GM12878 (cell line): ENCODE measurements around the gene PREX1. TPM values are rescaled to one million over a fixed set of nuclear protein-coding genes. Genes with fewer than 3 reads are reported as not detected.

Experiments used
- ATAC-seq: fragments of 200-7000 bp; cut with Tn5 transposase; 3 replicates; pipeline ENCODE4 v1.9.1; 2020; ENCODE audit warnings: mild to moderate bottlenecking, moderate library complexity
- BruUV-seq: library from RNA; stranded (reverse); fragments of 400-500 nt; replicated peaks from 2 replicates; lab custom pipeline; 2021; lab: Mats Ljungman, UMichigan
- CTCF ChIA-PET: fragments of 300-600 bp; sonication (Branson Sonifier 250); formaldehyde crosslinking; extraction: SDS; loops from one replicate; lab custom pipeline; 2021; ENCODE audit warnings: inconsistent platforms; lab: Yijun Ruan, JAX
- POLR2A ChIA-PET: fragments of 350-600 bp; formaldehyde crosslinking; extraction: SDS; loops from one replicate; lab custom pipeline; 2021; ENCODE audit warnings: inconsistent platforms; lab: Charles Lee
- RAD21 ChIA-PET: fragments of 300-600 bp; sonication (Branson Sonifier 250); formaldehyde crosslinking; loops from one replicate; lab custom pipeline; 2023; ENCODE audit warnings: antibody characterized with exemption; ENCODE audit not compliant: unreplicated experiment; lab: Charles Lee
- SMC1A ChIA-PET: fragments of 300-600 bp; sonication (Branson Sonifier 250); formaldehyde crosslinking; loops from one replicate; lab custom pipeline; 2023; ENCODE audit not compliant: unreplicated experiment, uncharacterized antibody; lab: Charles Lee
- DNase-seq: peaks from one replicate; pipeline ENCODE4 v3.0.0-alpha.2; 2011; ENCODE audit warnings: low read depth, low spot score
- FAIRE-seq: peaks from 3 replicates; lab custom pipeline; 2011; peaks lifted over from hg19 to GRCh38; lab: Jason Lieb, UNC
- H2AFZ ChIP-seq: 2 replicates; pipeline ENCODE4 v1.6.0; 2011; ENCODE audit warnings: low read depth, low read length, control low read depth; ENCODE audit not compliant: control insufficient read depth
- H3K27ac ChIP-seq: 2 replicates; pipeline ENCODE4 v1.5.1; 2011; ENCODE audit warnings: control low read depth; ENCODE audit not compliant: control insufficient read depth, insufficient read depth
- H3K27me3 ChIP-seq, 2 experiments: replicated peaks in 1 of 2; 2 replicates each; pipeline versions ENCODE4 v1.6.0 to v1.6.1; 2011; ENCODE audit warnings: low read length in 1 of 2; ENCODE audit not compliant: control insufficient read depth in 2 of 2, insufficient read depth in 2 of 2
- H3K36me3 ChIP-seq, 2 experiments: 2 replicates each; pipeline ENCODE4 v1.5.1; 2011; ENCODE audit warnings: low read length in 1 of 2; ENCODE audit not compliant: control insufficient read depth in 2 of 2, insufficient read depth in 2 of 2
- H3K4me1 ChIP-seq: 2 replicates; pipeline ENCODE4 v1.6.1; 2011; ENCODE audit warnings: mild to moderate bottlenecking, low read length, moderate library complexity, mixed read lengths; ENCODE audit not compliant: control insufficient read depth, insufficient read depth
- H3K4me2 ChIP-seq: 2 replicates; pipeline ENCODE4 v1.6.0; 2011; ENCODE audit warnings: control low read depth; ENCODE audit not compliant: control insufficient read depth, insufficient read depth
- H3K4me3 ChIP-seq: fragments of 200-600 bp; sonication (generic); 2 replicates; pipeline ENCODE4 v1.5.1; 2016
- H3K79me2 ChIP-seq: 2 replicates; pipeline ENCODE4 v1.6.0; 2011; ENCODE audit warnings: low read length; ENCODE audit not compliant: control insufficient read depth, insufficient read depth
- H3K9ac ChIP-seq: 2 replicates; pipeline ENCODE4 v1.8.0; 2011; ENCODE audit warnings: low read length, control low read depth, mixed read lengths; ENCODE audit not compliant: control insufficient read depth, insufficient read depth
- H3K9me3 ChIP-seq: replicated peaks from 3 replicates; pipeline ENCODE4 v1.5.1; 2011; ENCODE audit warnings: mild to moderate bottlenecking, low read length; ENCODE audit not compliant: control insufficient read depth, insufficient read depth
- H4K20me1 ChIP-seq: 2 replicates; pipeline ENCODE4 v1.6.0; 2011; ENCODE audit not compliant: control insufficient read depth, insufficient read depth
- BHLHE40 ChIP-seq, 2 experiments: fragments of 450-650 bp in 1 of 2; IDR thresholded peaks; 2 replicates each; pipeline ENCODE4 v1.6.1; 2011 to 2017; ENCODE audit warnings: low read depth in 2 of 2, borderline replicate concordance in 1 of 2, improper control_type of control experiment in 1 of 2, low read length in 1 of 2, mild to moderate bottlenecking in 1 of 2
- CBX5 ChIP-seq: sonication (generic); IDR thresholded peaks from 2 replicates; pipeline ENCODE4 v1.6.1; 2016; ENCODE audit warnings: low read depth, moderate library complexity, mild to moderate bottlenecking, inconsistent platforms
- EED ChIP-seq: sonication (generic); IDR thresholded peaks from 2 replicates; pipeline ENCODE4 v1.6.1; 2016; ENCODE audit warnings: antibody characterized with exemption, low read depth
- HCFC1 ChIP-seq: fragments of 150-350 bp; IDR thresholded peaks from 2 replicates; pipeline ENCODE4 v1.6.1; 2014; ENCODE audit warnings: low read length
- JUND ChIP-seq: IDR thresholded peaks from 2 replicates; pipeline ENCODE4 v1.6.1; 2012; ENCODE audit warnings: low read depth, mild to moderate bottlenecking, low read length, improper control_type of control experiment, moderate library complexity
- POLR2AphosphoS5 ChIP-seq: IDR thresholded peaks from 2 replicates; pipeline ENCODE4 v1.6.1; 2011; ENCODE audit warnings: mild to moderate bottlenecking, low read length, inconsistent platforms
- SREBF1 ChIP-seq: IDR thresholded peaks from 2 replicates; pipeline ENCODE4 v1.6.1; 2012; ENCODE audit warnings: mild to moderate bottlenecking, low read length
- WRNIP1 ChIP-seq: IDR thresholded peaks from 2 replicates; pipeline ENCODE4 v1.6.1; 2011; ENCODE audit warnings: low read depth, low read length, improper control_type of control experiment, borderline replicate concordance
- WGBS: methylation state at CpG from one replicate; pipeline ENCODE4 v1.1.6; 2016; ENCODE audit warnings: low lambda C conversion rate; ENCODE audit not compliant: insufficient replicate concordance, insufficient coverage; ENCODE audit errors: missing lambda C conversion rate; 5-methylcytosine and 5-hydroxymethylcytosine counted together
- in situ Hi-C: fragments of 300-500 bp; cut with MboI; formaldehyde crosslinking; loops from 9 replicates; pipeline ENCODE4 v1.14.3; 2018; ENCODE audit warnings: mixed read lengths
- intact Hi-C: fragments of 100-400 bp; cut with micrococcal nuclease; formaldehyde crosslinking; loops from one replicate; pipeline ENCODE4 v1.14.2; 2022; ENCODE audit not compliant: unreplicated experiment
- polyA plus RNA-seq, 11 experiments: library from polyadenylated mRNA; depleted of rRNA in 4 of 11; unstranded in 6 of 11; stranded (reverse) in 5 of 11; fragments of >200 nt; fragmentation: Nextera tagmentation in 4 of 11; fragmentation: Illumina TruSeq in 1 of 11; extraction: Ambion mirVana in 4 of 11; extraction: Trizol in 1 of 11; gene quantifications; 1 replicate in 1 of 11; 2 replicates in 10 of 11; pipeline versions ENCODE4 v1.2.1 to v1.2.3, GENCODE V29; 2011 to 2016; ENCODE audit warnings: inconsistent platforms in 2 of 11, missing spikeins in 2 of 11, low read depth in 1 of 11
- total RNA-seq, 4 experiments: library from RNA; depleted of rRNA in 3 of 4; stranded (reverse); fragments of >200 nt in 3 of 4; fragmentation: Illumina TruSeq in 1 of 4; extraction: Trizol in 1 of 4; gene quantifications; 2 replicates each; pipeline versions ENCODE4 v1.2.1 to v1.2.3, GENCODE V29; 2013 to 2021
- TF ChIP-seq, protein P1 (sequence below): fragments of 150-350 bp; IDR thresholded peaks from 2 replicates; pipeline ENCODE4 v1.6.1; 2016; ENCODE audit warnings: low read depth, low read length
- TF ChIP-seq, protein P2 (sequence below): IDR thresholded peaks from 2 replicates; pipeline ENCODE4 v1.6.1; 2011; ENCODE audit warnings: borderline replicate concordance, low read depth, mild to moderate bottlenecking, moderate library complexity, mixed read lengths, low read length; ENCODE audit not compliant: insufficient read depth; ENCODE audit errors: extremely low read length

PREX1 gene
- total and polyA plus RNA-seq, 10 of the 15 experiments (the other 5 are each of a cell fraction or from before 2014, with no cell fraction given), result 2.6 to 114 (median 38.9) TPM

DNA sequence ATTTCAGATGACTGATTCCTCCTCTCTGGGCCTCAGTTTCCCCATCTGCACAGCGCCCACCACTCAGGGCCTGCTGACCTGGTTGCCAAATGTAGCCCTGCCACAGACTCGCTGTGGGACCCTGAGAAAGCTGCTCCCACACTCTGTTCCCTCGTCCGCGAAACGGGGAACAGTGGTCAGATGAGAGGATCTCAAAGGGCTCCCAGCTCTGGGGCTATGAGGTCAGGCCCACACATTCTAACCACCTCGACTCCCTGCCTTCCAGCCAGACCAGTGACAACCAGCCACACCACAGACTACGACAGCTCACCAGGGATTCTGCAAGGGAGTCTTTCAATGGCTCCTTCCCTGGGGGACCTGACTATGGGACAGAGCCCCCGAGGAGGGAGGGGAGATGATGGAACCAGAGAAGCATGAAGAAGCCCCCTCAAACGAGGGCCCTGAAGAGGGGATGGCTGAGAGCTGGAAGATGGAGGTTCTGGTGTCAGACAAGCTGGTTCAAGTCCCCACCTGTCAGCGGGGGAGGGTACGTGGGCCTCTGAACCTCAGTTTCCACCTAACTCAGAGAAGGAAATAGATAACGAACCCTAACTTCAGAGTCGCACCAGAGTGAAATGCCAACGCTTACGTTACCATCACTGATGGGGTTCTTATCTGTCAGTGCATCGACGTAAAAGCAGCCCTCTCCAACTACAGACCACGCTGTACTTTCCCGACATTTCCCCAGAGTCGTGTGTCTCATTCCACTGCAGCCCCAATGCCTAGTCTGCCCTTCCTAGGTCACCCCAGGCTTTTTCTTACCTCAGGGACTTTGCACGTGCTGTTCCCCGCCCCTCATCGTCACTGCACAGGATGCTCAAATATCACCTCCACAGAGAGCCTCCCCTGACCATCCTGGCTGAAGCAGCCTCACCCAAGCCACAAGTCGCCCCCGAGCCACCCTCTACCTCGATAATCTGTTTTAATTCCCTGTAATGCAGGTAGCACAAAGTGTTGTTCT, 60.5 kb downstream of the PREX1 start:
- no peak for DNase-seq
- WGBS, result 49% methylated on average over 27 of the region's 27 CpGs

DNA sequence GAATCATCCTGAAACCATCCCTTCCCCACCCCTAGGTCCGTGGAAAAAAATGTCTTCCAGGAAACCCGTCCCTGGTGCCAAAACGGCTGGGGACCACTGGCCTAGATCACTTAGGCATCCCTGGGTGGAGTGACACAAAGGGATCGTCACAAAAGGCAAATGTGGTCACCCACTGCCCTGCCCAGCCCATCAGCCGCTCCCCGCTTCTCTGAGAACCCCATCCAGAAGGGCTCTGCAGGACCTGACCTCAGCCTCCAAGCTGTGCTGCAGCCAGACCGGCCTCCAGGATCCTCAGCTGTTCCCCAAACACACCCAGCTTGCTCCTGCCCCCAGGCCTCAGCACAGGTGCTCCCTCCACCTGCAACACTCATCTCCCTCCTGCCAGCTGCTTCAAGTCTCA, 61.6 kb downstream of the PREX1 start:
- ChIA-PET SMC1A (interaction anchor here (1.0 to 1.5 kb wide), 2 partner anchors 13 to 30 kb away, joined by 3 read pairs; no protein-coding TSS in a partner anchor), CTCF (interaction anchor here (1.6 kb wide), 1 partner anchor 108 kb away, joined by 4 read pairs; no protein-coding TSS in a partner anchor), RAD21 (interaction anchor here (1.3 kb wide), 1 partner anchor 21 kb away, joined by 3 read pairs; no protein-coding TSS in a partner anchor), POLR2A (interaction anchor here (0.6 kb wide), 1 partner anchor 21 kb away, joined by 3 read pairs; no protein-coding TSS in a partner anchor)
- FAIRE-seq (no peak), ATAC-seq (no peak), DNase-seq (no peak)
- in situ Hi-C loops (no loop called here), intact Hi-C loops (no loop called here)
- no peak overlapping the region for H3K4me2 ChIP-seq
- H3K79me2 ChIP-seq, result peaks cover 92% of the 10 kb centered on the region
- H3K4me3 ChIP-seq, result no peak overlapping the region
- peaks cover 8 to 13% of the 10 kb centered on the region in 2 experiments; a peak in 3 of 4 replicates for H3K36me3 ChIP-seq
- no peaks in the 10 kb centered on the region for H3K27me3 ChIP-seq
- BruUV-seq, result no TSS peak
- no peaks in the 10 kb centered on the region; the same call in 1 of the 2 replicates for H4K20me1 ChIP-seq
- no peak overlapping the region for H3K9ac ChIP-seq
- WGBS, result 57% methylated on average over 7 of the region's 7 CpGs
- H3K4me1 ChIP-seq, result peaks cover 40% of the 10 kb centered on the region
- no peak overlapping the region for H2AFZ ChIP-seq
- H3K27ac ChIP-seq, result no peak overlapping the region
- H3K9me3 ChIP-seq, result no peaks in the 10 kb centered on the region; the same call in 2 of the 3 replicates
- TF ChIP-seq, protein P1, sequence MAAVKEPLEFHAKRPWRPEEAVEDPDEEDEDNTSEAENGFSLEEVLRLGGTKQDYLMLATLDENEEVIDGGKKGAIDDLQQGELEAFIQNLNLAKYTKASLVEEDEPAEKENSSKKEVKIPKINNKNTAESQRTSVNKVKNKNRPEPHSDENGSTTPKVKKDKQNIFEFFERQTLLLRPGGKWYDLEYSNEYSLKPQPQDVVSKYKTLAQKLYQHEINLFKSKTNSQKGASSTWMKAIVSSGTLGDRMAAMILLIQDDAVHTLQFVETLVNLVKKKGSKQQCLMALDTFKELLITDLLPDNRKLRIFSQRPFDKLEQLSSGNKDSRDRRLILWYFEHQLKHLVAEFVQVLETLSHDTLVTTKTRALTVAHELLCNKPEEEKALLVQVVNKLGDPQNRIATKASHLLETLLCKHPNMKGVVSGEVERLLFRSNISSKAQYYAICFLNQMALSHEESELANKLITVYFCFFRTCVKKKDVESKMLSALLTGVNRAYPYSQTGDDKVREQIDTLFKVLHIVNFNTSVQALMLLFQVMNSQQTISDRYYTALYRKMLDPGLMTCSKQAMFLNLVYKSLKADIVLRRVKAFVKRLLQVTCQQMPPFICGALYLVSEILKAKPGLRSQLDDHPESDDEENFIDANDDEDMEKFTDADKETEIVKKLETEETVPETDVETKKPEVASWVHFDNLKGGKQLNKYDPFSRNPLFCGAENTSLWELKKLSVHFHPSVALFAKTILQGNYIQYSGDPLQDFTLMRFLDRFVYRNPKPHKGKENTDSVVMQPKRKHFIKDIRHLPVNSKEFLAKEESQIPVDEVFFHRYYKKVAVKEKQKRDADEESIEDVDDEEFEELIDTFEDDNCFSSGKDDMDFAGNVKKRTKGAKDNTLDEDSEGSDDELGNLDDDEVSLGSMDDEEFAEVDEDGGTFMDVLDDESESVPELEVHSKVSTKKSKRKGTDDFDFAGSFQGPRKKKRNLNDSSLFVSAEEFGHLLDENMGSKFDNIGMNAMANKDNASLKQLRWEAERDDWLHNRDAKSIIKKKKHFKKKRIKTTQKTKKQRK, result no peak
- TF ChIP-seq SREBF1 (no peak), JUND (no peak), CBX5 (no peak), HCFC1 (no peak), EED (no peak), WRNIP1 (no peak)
- TF ChIP-seq, protein P2, sequence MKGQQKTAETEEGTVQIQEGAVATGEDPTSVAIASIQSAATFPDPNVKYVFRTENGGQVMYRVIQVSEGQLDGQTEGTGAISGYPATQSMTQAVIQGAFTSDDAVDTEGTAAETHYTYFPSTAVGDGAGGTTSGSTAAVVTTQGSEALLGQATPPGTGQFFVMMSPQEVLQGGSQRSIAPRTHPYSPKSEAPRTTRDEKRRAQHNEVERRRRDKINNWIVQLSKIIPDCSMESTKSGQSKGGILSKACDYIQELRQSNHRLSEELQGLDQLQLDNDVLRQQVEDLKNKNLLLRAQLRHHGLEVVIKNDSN, result no peak

More for the DNA sequence above, 60.5 kb downstream of the PREX1 start:
- no peak overlapping the region; the same call in 1 of the 2 replicates for H3K27ac ChIP-seq
- H3K36me3 ChIP-seq, result peaks cover 7 to 12% of the 10 kb centered on the region in 2 experiments; a peak in 3 of 4 replicates
- no peak for TF ChIP-seq POLR2AphosphoS5
- TF ChIP-seq BHLHE40 (IDR thresholded peaks at IDR 0.05; ENCODE audit: borderline replicate concordance in 1 of 2, low read depth in 2 of 2, low read length in 1 of 2), result peak in 1 of 2 experiments; percentile 58; a peak in 2 of 4 replicates
- no peaks in the 10 kb centered on the region; the same call in 1 of the 2 replicates for H4K20me1 ChIP-seq
- intact Hi-C loops (no loop called here), in situ Hi-C loops (no loop called here)
- H3K79me2 ChIP-seq, result peaks cover 89% of the 10 kb centered on the region
- peaks cover 32% of the 10 kb centered on the region for H3K4me1 ChIP-seq
- no peak overlapping the region for H3K4me2 ChIP-seq
- POLR2A ChIA-PET, result interaction anchor here (0.6 kb wide), 2 partner anchors 20 to 137 kb away, joined by 3 read pairs; no protein-coding TSS in a partner anchor
- H2AFZ ChIP-seq, result no peak overlapping the region
- no peaks in the 10 kb centered on the region for H3K27me3 ChIP-seq
- no peaks in the 10 kb centered on the region; the same call in 2 of the 3 replicates for H3K9me3 ChIP-seq
- H3K9ac ChIP-seq, result no peak overlapping the region
- ATAC-seq, result peak; percentile 9; the same call in 2 of the 3 replicates
- CTCF ChIA-PET, result interaction anchor here (0.5 to 1.6 kb wide), 2 partner anchors 109 to 159 kb away, joined by 4 to 7 read pairs; no protein-coding TSS in a partner anchor
- SMC1A ChIA-PET, result interaction anchor here (0.5 to 1.5 kb wide), 3 partner anchors 14 to 29 kb away, joined by 3 read pairs; no protein-coding TSS in a partner anchor
- no peak for FAIRE-seq
- RAD21 ChIA-PET, result interaction anchor here (0.8 to 1.1 kb wide), 2 partner anchors 21 to 27 kb away, joined by 3 to 4 read pairs; no protein-coding TSS in a partner anchor
- H3K4me3 ChIP-seq, result no peak overlapping the region
- no TSS peak for BruUV-seq
